NCI-H2029 treated with DMSO at 0.1 percent for 48 hours (cell line): ENCODE data around the gene GPR156.

Experiments used
- DNase-seq: peaks from one replicate; lab custom pipeline; 2025; lab: John Stamatoyannopoulos, UW

The GPR156 gene

GRCh38 chr3:120196333-120196732, 88.7 kb downstream of the GPR156 start:
- no peak for DNase-seq

GRCh38 chr3:120193554-120193953, 91.5 kb downstream of the GPR156 start:
- no peak for DNase-seq

GRCh38 chr3:120192579-120192978, 92.4 kb downstream of the GPR156 start:
- DNase-seq, result no peak

- DNase-seq, result no peak
These were observed 92.9 kb downstream of the GPR156 start for GRCh38 chr3:120192159-120192558.

- DNase-seq, result no peak
These were observed 102.2 kb downstream of the GPR156 start for GRCh38 chr3:120182613-120183511.

- no peak for DNase-seq
These were observed 103.4 kb downstream of the GPR156 start for GRCh38 chr3:120181632-120182031.

GRCh38 chr3:120180731-120181412, 104.2 kb downstream of the GPR156 start:
- no peak for DNase-seq

- peak; percentile 76 for DNase-seq
These were observed 107.2 kb downstream of the GPR156 start for GRCh38 chr3:120177707-120178306.

- DNase-seq, result peak; percentile 87
These were observed 107.9 kb downstream of the GPR156 start for GRCh38 chr3:120177151-120177550.

GRCh38 chr3:120174811-120175539, 110.0 kb downstream of the GPR156 start:
- DNase-seq, result no peak

- peak; percentile 90 for DNase-seq
These were observed 111.9 kb downstream of the GPR156 start for GRCh38 chr3:120173056-120173675.

- DNase-seq, result no peak
These were observed 113.0 kb downstream of the GPR156 start for GRCh38 chr3:120172070-120172469.

- no peak for DNase-seq
These were observed 113.7 kb downstream of the GPR156 start for GRCh38 chr3:120171134-120171873.

GRCh38 chr3:120170223-120170622, 114.8 kb downstream of the GPR156 start:
- DNase-seq, result peak; percentile 49

- DNase-seq, result no peak
These were observed 115.6 kb downstream of the GPR156 start for GRCh38 chr3:120169407-120169806.

- DNase-seq, result no peak
These were observed 116.4 kb downstream of the GPR156 start for GRCh38 chr3:120168611-120169010.

GRCh38 chr3:120168038-120168437, 117.0 kb downstream of the GPR156 start:
- DNase-seq, result no peak

GRCh38 chr3:120167488-120167887, 117.5 kb downstream of the GPR156 start:
- DNase-seq, result no peak

- DNase-seq, result no peak
These were observed 121.2 kb downstream of the GPR156 start for GRCh38 chr3:120163816-120164215.

GRCh38 chr3:120163026-120163425, 122.0 kb downstream of the GPR156 start:
- DNase-seq, result no peak

GRCh38 chr3:120162400-120162799, 122.6 kb downstream of the GPR156 start:
- DNase-seq, result no peak
